Measurements from ENCODE around the gene MYO15A.

MYO15A gene

DNA sequence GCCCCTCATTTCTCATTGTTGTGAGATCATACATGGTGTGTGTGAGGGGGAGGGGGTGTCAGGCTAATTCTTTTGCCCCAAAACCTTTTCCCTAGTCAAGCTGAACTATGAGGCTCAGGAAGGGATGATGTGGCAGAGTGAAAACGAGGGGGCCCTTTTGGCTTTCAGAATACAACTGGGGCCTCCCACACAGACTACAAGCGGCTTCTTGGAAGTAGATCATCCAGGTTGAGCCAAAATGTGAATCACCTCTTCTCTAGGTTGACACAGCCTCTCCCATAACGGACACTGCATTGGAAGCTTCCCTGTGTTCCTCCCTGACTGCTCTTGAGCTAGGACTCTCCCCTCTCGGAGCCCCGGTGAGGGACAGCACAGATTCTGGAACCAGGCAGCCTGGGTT, 72.8 kb downstream of the MYO15A start:
- H3K27ac ChIP-seq (ENCODE audit: low read depth, low read length): no peak overlapping the region
- peaks cover 18% of the 10 kb centered on the region for H3K4me1 ChIP-seq (ENCODE audit: insufficient read depth, low read length)
- H3K9ac ChIP-seq (ENCODE audit: low read length): no peak overlapping the region
- no peak overlapping the region for H3K4me3 ChIP-seq (ENCODE audit: low read depth in 1 of 2, low read length in 2 of 2)
- H3K36me3 ChIP-seq (ENCODE audit: insufficient read depth, low read length): no peaks in the 10 kb centered on the region
- H3K27me3 ChIP-seq (ENCODE audit: control insufficient read depth in 1 of 2, insufficient read depth in 2 of 2, low read length in 2 of 2): no peaks in the 10 kb centered on the region
- H3K9me3 ChIP-seq (ENCODE audit: low read length): no peaks in the 10 kb centered on the region

DNA sequence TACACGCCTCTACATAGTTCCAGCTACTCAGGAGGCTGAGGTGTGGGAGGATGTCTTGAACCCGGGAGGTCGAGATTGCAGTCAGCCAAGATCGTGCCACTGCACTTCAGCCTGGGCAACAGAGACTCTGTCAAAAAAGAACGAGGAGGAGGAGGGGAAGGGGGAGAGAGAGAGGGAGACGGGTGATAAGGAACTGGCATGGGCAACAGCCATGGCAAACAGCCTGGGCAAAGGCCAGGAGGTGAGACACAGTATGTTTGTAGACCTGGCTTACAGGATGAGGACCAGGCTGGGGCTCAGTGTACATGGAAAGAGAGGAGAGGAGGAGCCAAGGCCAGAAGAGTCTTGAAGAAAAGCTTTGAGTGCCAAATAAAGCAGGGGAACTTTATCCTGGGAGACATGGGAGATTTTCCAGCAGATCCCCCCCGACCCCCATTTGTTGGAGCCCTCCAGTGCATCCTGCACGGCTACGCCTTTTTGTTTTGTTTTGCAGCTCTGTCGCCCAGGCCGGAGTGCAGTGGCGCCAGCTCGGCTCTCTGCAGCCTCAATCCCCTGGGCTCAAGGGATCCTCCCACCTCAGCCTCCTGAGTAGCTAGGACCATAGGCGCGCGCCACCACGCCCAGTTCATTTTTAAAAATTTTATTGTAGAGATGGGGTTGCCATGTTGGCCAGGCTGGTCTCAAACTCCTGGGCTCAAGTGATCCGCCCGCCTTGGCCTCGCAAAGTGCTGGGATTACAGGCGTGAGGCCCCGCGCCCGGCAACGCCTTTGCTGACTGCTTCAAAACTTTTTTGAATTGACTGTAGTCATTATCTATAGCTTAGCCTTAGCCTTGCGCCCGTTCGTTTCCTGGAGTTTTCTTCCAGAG, 73.8 kb downstream of the MYO15A start:
- peak overlapping the region; percentile 72 to 79 for H3K4me3 ChIP-seq (ENCODE audit: low read depth in 1 of 2, low read length in 2 of 2)
- H3K9me3 ChIP-seq (ENCODE audit: low read length): no peaks in the 10 kb centered on the region
- H3K27ac ChIP-seq (ENCODE audit: low read depth, low read length): peak overlapping the region; percentile 92
- peak overlapping the region; percentile 15 for H3K9ac ChIP-seq (ENCODE audit: low read length)
- H3K36me3 ChIP-seq (ENCODE audit: insufficient read depth, low read length): no peaks in the 10 kb centered on the region
- no peaks in the 10 kb centered on the region for H3K27me3 ChIP-seq (ENCODE audit: control insufficient read depth in 1 of 2, insufficient read depth in 2 of 2, low read length in 2 of 2)
- peaks cover 28% of the 10 kb centered on the region for H3K4me1 ChIP-seq (ENCODE audit: insufficient read depth, low read length)

DNA sequence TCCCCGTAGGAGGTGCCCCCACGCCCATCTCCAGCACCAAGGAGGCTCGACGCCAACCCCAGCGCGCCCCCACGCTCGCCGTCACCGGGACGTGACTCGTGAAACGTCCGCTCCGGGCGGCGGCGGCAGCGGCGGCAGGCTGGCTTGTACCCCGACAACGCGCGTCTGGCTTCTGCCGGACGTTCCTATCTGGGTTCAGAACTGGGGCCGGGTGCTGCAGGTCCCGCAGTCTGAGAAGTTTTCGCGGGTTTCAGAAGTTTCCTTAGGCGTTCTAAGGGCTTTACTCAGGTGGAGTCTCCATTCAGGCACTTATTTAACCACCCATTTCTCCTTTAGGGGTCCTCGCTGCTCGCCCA, 74.4 kb downstream of the MYO15A start:
- peaks cover 5% of the 10 kb centered on the region for H3K36me3 ChIP-seq (ENCODE audit: insufficient read depth, low read length)
- no peaks in the 10 kb centered on the region for H3K9me3 ChIP-seq (ENCODE audit: low read length)
- H3K4me3 ChIP-seq (ENCODE audit: low read depth in 1 of 2, low read length in 2 of 2): peak overlapping the region; percentile 72 to 79
- H3K4me1 ChIP-seq (ENCODE audit: insufficient read depth, low read length): peaks cover 34% of the 10 kb centered on the region
- peak overlapping the region; percentile 92 for H3K27ac ChIP-seq (ENCODE audit: low read depth, low read length)
- H3K27me3 ChIP-seq (ENCODE audit: control insufficient read depth in 1 of 2, insufficient read depth in 2 of 2, low read length in 2 of 2): no peaks in the 10 kb centered on the region
- H3K9ac ChIP-seq (ENCODE audit: low read length): peak overlapping the region; percentile 15

DNA sequence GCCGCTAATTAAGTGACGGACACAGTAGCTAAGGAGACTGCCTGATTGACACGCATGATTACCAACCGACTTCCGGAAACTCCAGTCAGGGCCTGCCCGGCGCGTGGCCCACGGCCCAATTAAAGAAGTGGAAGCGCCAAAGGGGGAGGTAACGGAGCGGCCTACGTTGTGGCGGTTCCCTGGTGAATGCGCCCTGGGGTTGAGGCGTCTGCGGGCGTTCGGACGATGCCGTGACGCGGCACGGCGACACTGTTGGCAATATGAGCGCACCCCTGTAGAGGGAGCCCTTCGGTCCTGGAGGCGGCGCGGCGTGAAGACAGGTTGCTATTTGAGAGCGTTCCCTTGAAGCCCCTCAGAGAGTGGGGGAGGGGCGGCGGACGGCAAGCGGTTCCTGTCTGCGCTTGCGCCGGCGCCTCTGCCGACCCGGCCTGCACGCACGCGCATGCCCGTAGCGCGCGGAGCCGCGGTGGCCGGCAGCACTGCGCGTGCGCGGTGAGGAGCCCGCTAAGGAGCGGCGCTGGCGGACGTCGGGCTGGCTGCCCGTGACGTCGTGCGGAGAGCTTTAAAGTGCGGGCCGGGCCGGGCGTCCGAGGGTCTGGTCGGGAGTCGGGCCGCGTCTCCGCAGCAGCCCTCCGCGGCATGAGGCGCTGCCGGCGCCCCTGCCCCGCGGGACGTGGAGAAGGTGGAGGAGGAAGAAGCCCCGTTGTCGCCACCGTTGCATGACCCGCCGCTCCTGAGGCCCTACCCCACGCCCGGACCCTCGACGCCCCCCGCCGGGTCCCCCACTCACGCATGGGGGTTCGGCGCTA, 75.0 kb downstream of the MYO15A start, which contains the start of gene ALKBH5:
Gene ALKBH5, plus strand, starts transcription at position 495 of the 809 bp plus-strand sequence. CDS start 416 bp downstream, outside the sequence.
- Histone ChIP-seq H3K36me3 (ENCODE audit: insufficient read depth, low read length) (peaks cover 11% of the 10 kb centered on the region), H3K9ac (ENCODE audit: low read length) (peak within 1 kb of the TSS; percentile 67), H3K27ac (ENCODE audit: low read depth, low read length) (peak within 1 kb of the TSS; percentile 92), H3K4me1 (ENCODE audit: insufficient read depth, low read length) (peaks cover 40% of the 10 kb centered on the region), H3K9me3 (ENCODE audit: low read length) (no peaks in the 10 kb centered on the region), H3K4me3 (ENCODE audit: low read depth in 1 of 2, low read length in 2 of 2) (peak within 1 kb of the TSS; percentile 72 to 79), H3K27me3 (ENCODE audit: control insufficient read depth in 1 of 2, insufficient read depth in 2 of 2, low read length in 2 of 2) (no peaks in the 10 kb centered on the region)

DNA sequence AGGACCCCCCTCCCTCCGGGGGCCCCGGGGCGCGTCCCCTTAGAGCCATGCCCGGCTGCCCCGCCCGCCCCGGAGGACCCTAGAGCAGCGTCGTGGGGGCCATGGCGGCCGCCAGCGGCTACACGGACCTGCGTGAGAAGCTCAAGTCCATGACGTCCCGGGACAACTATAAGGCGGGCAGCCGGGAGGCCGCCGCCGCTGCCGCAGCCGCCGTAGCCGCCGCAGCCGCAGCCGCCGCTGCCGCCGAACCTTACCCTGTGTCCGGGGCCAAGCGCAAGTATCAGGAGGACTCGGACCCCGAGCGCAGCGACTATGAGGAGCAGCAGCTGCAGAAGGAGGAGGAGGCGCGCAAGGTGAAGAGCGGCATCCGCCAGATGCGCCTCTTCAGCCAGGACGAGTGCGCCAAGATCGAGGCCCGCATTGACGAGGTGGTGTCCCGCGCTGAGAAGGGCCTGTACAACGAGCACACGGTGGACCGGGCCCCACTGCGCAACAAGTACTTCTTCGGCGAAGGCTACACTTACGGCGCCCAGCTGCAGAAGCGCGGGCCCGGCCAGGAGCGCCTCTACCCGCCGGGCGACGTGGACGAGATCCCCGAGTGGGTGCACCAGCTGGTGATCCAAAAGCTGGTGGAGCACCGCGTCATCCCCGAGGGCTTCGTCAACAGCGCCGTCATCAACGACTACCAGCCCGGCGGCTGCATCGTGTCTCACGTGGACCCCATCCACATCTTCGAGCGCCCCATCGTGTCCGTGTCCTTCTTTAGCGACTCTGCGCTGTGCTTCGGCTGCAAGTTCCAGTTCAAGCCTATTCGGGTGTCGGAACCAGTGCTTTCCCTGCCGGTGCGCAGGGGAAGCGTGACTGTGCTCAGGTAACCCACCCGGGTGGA, 75.8 kb downstream of the MYO15A start:
- H3K4me1 ChIP-seq (ENCODE audit: insufficient read depth, low read length): peaks cover 46% of the 10 kb centered on the region
- no peaks in the 10 kb centered on the region for H3K27me3 ChIP-seq (ENCODE audit: control insufficient read depth in 1 of 2, insufficient read depth in 2 of 2, low read length in 2 of 2)
- H3K9ac ChIP-seq (ENCODE audit: low read length): peak overlapping the region; percentile 67
- H3K4me3 ChIP-seq (ENCODE audit: low read depth in 1 of 2, low read length in 2 of 2): peak overlapping the region; percentile 72 to 79
- no peaks in the 10 kb centered on the region for H3K9me3 ChIP-seq (ENCODE audit: low read length)
- peak overlapping the region; percentile 92 for H3K27ac ChIP-seq (ENCODE audit: low read depth, low read length)
- H3K36me3 ChIP-seq (ENCODE audit: insufficient read depth, low read length): peaks cover 12% of the 10 kb centered on the region

DNA sequence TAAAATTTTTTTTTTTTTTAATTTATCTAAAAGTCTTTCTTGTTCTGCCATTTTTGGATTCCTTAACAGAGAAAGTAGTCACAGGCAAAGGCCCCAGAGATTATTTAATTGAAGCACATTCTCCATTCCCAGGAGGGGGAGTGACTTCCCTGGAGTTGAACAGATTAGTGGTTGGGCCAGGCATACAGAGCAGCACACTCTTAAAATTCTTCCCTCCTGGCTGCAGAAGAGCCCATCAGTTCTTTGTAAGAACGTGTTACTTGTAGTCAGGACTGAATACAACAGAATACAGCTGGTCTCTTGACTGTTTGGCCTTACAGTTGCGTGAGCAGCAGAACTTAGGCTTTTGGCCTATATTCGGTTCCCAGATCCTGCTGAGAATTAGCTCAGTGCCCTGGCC, 76.8 kb downstream of the MYO15A start:
- peak overlapping the region; percentile 92 for H3K27ac ChIP-seq (ENCODE audit: low read depth, low read length)
- peaks cover 56% of the 10 kb centered on the region for H3K4me1 ChIP-seq (ENCODE audit: insufficient read depth, low read length)
- H3K27me3 ChIP-seq (ENCODE audit: control insufficient read depth in 1 of 2, insufficient read depth in 2 of 2, low read length in 2 of 2): no peaks in the 10 kb centered on the region
- peak overlapping the region; percentile 67 for H3K9ac ChIP-seq (ENCODE audit: low read length)
- H3K9me3 ChIP-seq (ENCODE audit: low read length): no peaks in the 10 kb centered on the region
- peak overlapping the region; percentile 72 to 79 for H3K4me3 ChIP-seq (ENCODE audit: low read depth in 1 of 2, low read length in 2 of 2)
- peaks cover 19% of the 10 kb centered on the region for H3K36me3 ChIP-seq (ENCODE audit: insufficient read depth, low read length)

DNA sequence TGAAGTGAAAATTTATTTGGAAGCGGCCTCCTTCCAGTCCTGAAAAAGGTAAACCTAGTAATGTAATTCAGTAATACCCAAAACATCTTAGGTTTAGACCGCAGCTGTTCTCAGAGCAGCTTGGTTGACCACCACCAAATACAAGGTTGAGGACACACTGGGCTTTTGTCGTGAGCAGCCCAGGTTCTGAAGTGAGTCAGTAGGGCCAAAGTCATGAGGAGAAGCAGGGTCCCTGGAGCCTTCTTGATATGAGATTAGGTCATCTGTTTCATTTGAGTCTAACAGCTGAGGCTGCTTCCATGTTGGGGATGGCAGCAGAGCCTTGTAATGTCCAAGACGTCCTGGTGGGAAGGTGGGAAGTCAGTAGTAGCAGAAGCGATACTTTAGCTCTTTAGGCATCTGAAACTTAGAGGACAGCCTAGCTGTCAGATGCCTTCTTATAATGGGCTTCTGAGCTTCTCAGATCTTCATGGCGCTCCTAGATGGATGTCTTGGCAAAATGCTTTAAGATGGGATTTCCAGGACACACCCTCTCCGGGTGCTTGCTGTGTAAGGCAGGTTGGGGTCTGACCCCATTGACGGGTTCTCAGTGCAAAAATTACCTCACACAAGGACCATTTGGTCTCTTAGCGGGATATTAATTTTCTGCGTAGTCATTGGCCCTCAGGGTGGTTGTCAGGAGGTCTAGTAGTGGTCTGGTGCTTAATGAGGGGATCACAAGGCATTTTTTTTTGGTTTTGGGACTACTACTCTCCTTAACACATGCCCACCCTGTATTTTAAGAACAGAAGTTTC, 77.5 kb downstream of the MYO15A start:
- Histone ChIP-seq H3K27me3 (ENCODE audit: control insufficient read depth in 1 of 2, insufficient read depth in 2 of 2, low read length in 2 of 2) (no peaks in the 10 kb centered on the region), H3K4me3 (ENCODE audit: low read depth in 1 of 2, low read length in 2 of 2) (peak overlapping the region; percentile 72 to 79), H3K4me1 (ENCODE audit: insufficient read depth, low read length) (peaks cover 63% of the 10 kb centered on the region), H3K27ac (ENCODE audit: low read depth, low read length) (peak overlapping the region; percentile 92), H3K9ac (ENCODE audit: low read length) (peak overlapping the region; percentile 67), H3K9me3 (ENCODE audit: low read length) (no peaks in the 10 kb centered on the region), H3K36me3 (ENCODE audit: insufficient read depth, low read length) (peaks cover 19% of the 10 kb centered on the region)

DNA sequence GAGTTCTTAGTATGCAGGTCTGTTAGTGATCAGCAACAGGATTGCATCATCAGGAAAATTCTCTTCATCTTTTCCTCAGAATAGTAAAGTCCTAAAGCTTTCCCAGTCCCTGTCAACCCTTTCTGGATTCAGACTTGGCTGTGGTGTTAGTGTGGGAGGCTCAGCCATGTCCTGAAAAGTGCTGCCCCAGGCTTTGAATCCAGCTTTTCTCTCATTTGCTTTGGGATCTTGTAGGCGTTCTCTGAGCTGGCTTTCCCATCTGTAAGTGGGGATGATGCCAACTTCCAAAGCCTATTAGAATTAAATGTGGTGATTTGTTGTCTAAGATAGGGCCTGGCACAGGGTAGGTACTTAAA, 78.0 kb downstream of the MYO15A start:
- Histone ChIP-seq H3K27ac (ENCODE audit: low read depth, low read length) (peak overlapping the region; percentile 78), H3K36me3 (ENCODE audit: insufficient read depth, low read length) (peaks cover 19% of the 10 kb centered on the region)

DNA sequence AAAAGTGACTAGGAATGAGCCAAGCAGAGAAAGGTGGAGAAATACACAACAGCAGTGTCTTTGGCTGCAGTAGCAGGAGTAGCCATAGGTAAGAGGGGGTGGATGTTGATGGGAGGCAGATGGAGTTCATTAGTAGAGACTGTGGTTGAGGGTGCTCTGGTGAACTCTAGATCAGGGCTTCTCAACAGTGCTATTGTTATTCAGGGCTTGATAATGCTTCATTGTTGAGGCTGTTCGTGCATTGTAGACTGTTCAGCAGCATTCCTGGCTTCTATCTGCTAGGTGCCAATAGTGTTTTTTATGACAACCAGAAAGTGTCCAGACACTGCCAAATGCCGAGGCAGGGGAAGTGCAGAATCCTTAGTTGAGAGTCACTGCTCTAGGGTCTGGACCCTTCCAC, 78.7 kb downstream of the MYO15A start:
- H3K36me3 ChIP-seq (ENCODE audit: insufficient read depth, low read length): peaks cover 19% of the 10 kb centered on the region
- H3K27ac ChIP-seq (ENCODE audit: low read depth, low read length): peak overlapping the region; percentile 78
- H3K9ac ChIP-seq (ENCODE audit: low read length): peak overlapping the region; percentile 67
- H3K4me3 ChIP-seq (ENCODE audit: low read depth in 1 of 2, low read length in 2 of 2): peak overlapping the region; percentile 45 to 72
- H3K27me3 ChIP-seq (ENCODE audit: control insufficient read depth in 1 of 2, insufficient read depth in 2 of 2, low read length in 2 of 2): no peaks in the 10 kb centered on the region
- H3K9me3 ChIP-seq (ENCODE audit: low read length): no peaks in the 10 kb centered on the region
- peaks cover 70% of the 10 kb centered on the region for H3K4me1 ChIP-seq (ENCODE audit: insufficient read depth, low read length)

More for the DNA sequence above, 78.0 kb downstream of the MYO15A start:
- no peaks in the 10 kb centered on the region for H3K9me3 ChIP-seq (ENCODE audit: low read length)
- H3K4me1 ChIP-seq (ENCODE audit: insufficient read depth, low read length): peaks cover 68% of the 10 kb centered on the region
- peak overlapping the region; percentile 72 to 79 for H3K4me3 ChIP-seq (ENCODE audit: low read depth in 1 of 2, low read length in 2 of 2)
- peak overlapping the region; percentile 67 for H3K9ac ChIP-seq (ENCODE audit: low read length)
- no peaks in the 10 kb centered on the region for H3K27me3 ChIP-seq (ENCODE audit: control insufficient read depth in 1 of 2, insufficient read depth in 2 of 2, low read length in 2 of 2)
